ENCODE results near the gene WWOX.

DNA sequence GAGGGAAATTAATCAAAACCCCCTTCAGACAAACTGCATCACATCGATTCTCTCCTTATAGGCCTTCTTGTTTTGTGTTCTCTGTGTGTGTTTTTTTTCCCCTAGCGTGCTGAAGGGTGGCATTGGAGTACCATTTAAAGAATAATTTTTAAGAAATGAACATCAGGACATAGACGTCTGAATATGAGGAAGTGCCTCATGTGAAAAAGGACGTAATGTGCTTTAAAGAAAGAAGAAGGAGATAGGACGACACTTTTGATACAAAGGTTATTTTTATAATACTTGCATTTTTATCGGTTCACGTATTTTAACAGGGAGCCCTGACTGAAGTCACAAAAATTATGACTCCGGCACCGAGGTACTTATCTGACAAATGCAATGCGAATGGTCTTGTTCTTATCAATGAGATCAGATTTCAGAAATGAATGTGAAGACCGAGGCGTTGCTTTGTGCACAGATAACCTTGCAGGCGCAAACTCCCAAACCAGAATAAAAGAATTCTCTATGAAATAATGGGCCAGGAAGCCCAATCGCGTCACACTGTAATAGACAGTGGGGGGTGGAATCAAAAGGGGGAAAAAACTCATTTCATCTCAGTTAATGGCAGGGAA, 894.8 kb downstream of the WWOX start:
- TF ChIP-seq EP300 (IDR thresholded peaks at IDR 0.05) (no peak), POLR2A (IDR thresholded peaks at IDR 0.05) (no peak), CTCF (IDR thresholded peaks at IDR 0.05) (no peak)

All from gastroesophageal sphincter (tissue), 3 donors.